Transverse colon (tissue), 4 donors: ENCODE data around the gene SNX5.

Experiments
- CTCF ChIP-seq, 5 experiments: fragments of 200-600 bp in 3 of 5; fragments of 450-650 bp in 2 of 5; sonication (generic) in 3 of 5; IDR thresholded peaks; 1 replicate in 2 of 5; 2 replicates in 3 of 5; pipeline ENCODE4 v1.5.1; 2016 to 2017; ENCODE audit warnings: antibody characterized with exemption in 5 of 5, inconsistent platforms in 3 of 5, mild to moderate bottlenecking in 2 of 5, moderate library complexity in 1 of 5
- EP300 ChIP-seq: sonication (generic); formaldehyde crosslinking; IDR thresholded peaks from one replicate; pipeline ENCODE4 v1.6.1; 2017; ENCODE audit warnings: antibody characterized with exemption, low read depth
- POLR2A ChIP-seq: fragments of 450-650 bp; IDR thresholded peaks from one replicate; pipeline ENCODE4 v1.6.1; 2016; ENCODE audit warnings: antibody characterized with exemption, mild to moderate bottlenecking, moderate library complexity
- POLR2AphosphoS5 ChIP-seq, 3 donors: sonication (generic); formaldehyde crosslinking; IDR thresholded peaks; one replicate each; pipeline ENCODE4 v1.6.1; 2016; ENCODE audit warnings: antibody characterized with exemption in 3 of 3

- TF ChIP-seq CTCF (IDR thresholded peaks at IDR 0.05) (no peak), POLR2AphosphoS5 (IDR thresholded peaks at IDR 0.05) (no peak), EP300 (no peak), POLR2A (no peak)
These were observed 2.9 kb upstream of the SNX5 start for GRCh38 chr20:17971300-17972013.
